Measurements from ENCODE around the gene RALGAPA1. TPM values are rescaled to one million over a fixed set of nuclear protein-coding genes. Genes with fewer than 3 reads are reported as not detected.

Gene RALGAPA1
- total RNA-seq, 6 donors from 2014 or later = 55.5 to 155 (median 61.1) TPM

DNA sequence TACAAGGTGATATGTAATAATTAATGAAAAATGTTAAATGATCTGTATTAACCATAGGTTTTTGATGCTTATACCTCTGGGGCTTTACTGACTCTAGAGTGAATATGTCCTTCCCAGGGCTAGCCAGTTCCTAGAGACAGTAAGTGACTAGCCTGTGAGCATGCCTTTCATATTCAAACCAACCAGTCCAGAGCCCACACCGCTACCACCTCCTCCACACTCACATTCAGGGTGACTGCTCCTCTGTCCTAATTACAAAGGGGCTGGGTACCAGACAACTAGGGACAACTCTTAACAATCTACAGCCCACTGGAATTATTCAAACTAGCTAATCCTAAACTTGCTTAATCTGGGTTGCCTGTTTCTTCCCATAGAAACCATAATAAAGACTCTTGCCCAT, 49.0 kb downstream of the RALGAPA1 start:
- TF ChIP-seq POLR2A (IDR thresholded peaks at IDR 0.05) (no peak), CTCF (IDR thresholded peaks at IDR 0.05) (no peak)
- H3K4me3 ChIP-seq = no peak overlapping the region
- H3K9me3 ChIP-seq = no peaks in the 10 kb centered on the region
- no peak overlapping the region for H3K27ac ChIP-seq
- no peaks in the 10 kb centered on the region for H3K27me3 ChIP-seq
- WGBS, 2 donors = 100% methylated on average over 1 of the region's 1 CpG
- peaks cover 0 to 50% (median 6%) of the 10 kb centered on the region in 4 donors for H3K36me3 ChIP-seq
- ATAC-seq (ENCODE audit: low FRiP score in 2 of 2) = no peak
- no peak for DNase-seq
- no peaks in the 10 kb centered on the region for H3K4me1 ChIP-seq

GRCh38 chr14:35758523-35759129, 50.5 kb downstream of the RALGAPA1 start:
- ATAC-seq (ENCODE audit: low FRiP score in 2 of 2) (no peak), DNase-seq (no peak)
- H3K4me1 ChIP-seq = no peaks in the 10 kb centered on the region
- H3K27ac ChIP-seq = no peak overlapping the region
- peaks cover 0 to 63% (median 6%) of the 10 kb centered on the region in 4 donors for H3K36me3 ChIP-seq
- H3K9me3 ChIP-seq = no peaks in the 10 kb centered on the region
- no peak for TF ChIP-seq POLR2AphosphoS5 (IDR thresholded peaks at IDR 0.05)
- no peak for TF ChIP-seq CTCF (IDR thresholded peaks at IDR 0.05)
- no peak for TF ChIP-seq EP300 (IDR thresholded peaks at IDR 0.05)
- TF ChIP-seq POLR2A (IDR thresholded peaks at IDR 0.05) = no peak
- 96 to 98% methylated on average over 3 of the region's 3 CpGs for WGBS, 2 donors
- H3K27me3 ChIP-seq = no peaks in the 10 kb centered on the region
- H3K4me3 ChIP-seq = no peak overlapping the region

GRCh38 chr14:35754671-35755070, 54.4 kb downstream of the RALGAPA1 start:
- ATAC-seq (ENCODE audit: low FRiP score in 2 of 2) (no peak), DNase-seq (no peak)
- H3K9me3 ChIP-seq = no peaks in the 10 kb centered on the region
- no peak overlapping the region for H3K4me3 ChIP-seq
- H3K36me3 ChIP-seq = peaks cover 0 to 78% (median 5%) of the 10 kb centered on the region in 4 donors
- no peak overlapping the region for H3K27ac ChIP-seq
- no peaks in the 10 kb centered on the region for H3K4me1 ChIP-seq
- TF ChIP-seq POLR2AphosphoS5 (IDR thresholded peaks at IDR 0.05) = no peak
- no peaks in the 10 kb centered on the region for H3K27me3 ChIP-seq

- no peaks in the 10 kb centered on the region for H3K9me3 ChIP-seq
- 85 to 93% methylated on average over 3 of the region's 3 CpGs for WGBS, 2 donors
- H3K27ac ChIP-seq = no peak overlapping the region
- H3K27me3 ChIP-seq = no peaks in the 10 kb centered on the region
- no peak overlapping the region for H3K4me3 ChIP-seq
- no peaks in the 10 kb centered on the region for H3K4me1 ChIP-seq
- ATAC-seq (ENCODE audit: low FRiP score in 2 of 2) (no peak), DNase-seq (no peak)
- H3K36me3 ChIP-seq = peaks cover 0 to 69% (median 5%) of the 10 kb centered on the region in 4 donors
- no peak for TF ChIP-seq CTCF (IDR thresholded peaks at IDR 0.05)
- TF ChIP-seq POLR2A (IDR thresholded peaks at IDR 0.05) = no peak
- TF ChIP-seq POLR2AphosphoS5 (IDR thresholded peaks at IDR 0.05) = no peak
- TF ChIP-seq EP300 (IDR thresholded peaks at IDR 0.05) = no peak
These were observed 56.7 kb downstream of the RALGAPA1 start for GRCh38 chr14:35752380-35752779.

DNA sequence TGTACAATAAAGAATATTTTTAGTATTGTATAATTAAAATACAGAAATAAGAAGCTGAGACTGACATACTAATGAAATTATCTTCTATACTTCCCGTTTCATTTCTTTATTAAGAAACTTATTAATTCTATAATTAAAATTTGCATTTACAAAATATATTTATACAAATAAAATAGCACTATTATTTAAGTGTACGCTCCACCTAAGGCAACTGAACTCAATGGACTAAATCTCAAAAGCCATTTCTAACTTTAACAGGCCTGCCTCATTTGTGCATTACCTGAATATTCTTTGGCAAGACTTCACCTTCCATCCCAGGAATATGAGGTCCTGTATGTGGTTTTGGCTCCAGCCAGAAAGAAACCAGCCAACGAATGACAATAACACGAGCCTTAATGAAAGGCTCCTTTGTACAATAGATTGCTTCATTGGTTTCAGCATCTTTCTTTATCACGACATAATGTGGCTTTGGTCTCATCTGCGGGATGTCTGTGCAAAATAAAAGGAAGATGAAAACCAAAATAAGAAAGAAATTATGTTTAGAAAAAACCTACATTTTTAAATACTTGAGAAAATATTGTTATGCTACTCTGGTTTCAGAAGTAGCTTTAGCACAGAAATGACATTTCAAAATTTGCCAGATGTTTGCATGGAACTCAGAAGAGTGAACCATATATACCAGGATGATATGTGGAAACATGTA, 58.7 kb downstream of the RALGAPA1 start:
- no peak for ATAC-seq (ENCODE audit: low FRiP score in 2 of 2)
- TF ChIP-seq CTCF (IDR thresholded peaks at IDR 0.05) (no peak), EP300 (IDR thresholded peaks at IDR 0.05) (no peak), POLR2AphosphoS5 (IDR thresholded peaks at IDR 0.05) (no peak), POLR2A (IDR thresholded peaks at IDR 0.05) (no peak)
- WGBS, 2 donors = 93 to 95% methylated on average over 6 of the region's 6 CpGs
- H3K4me3 ChIP-seq = no peak overlapping the region
- no peaks in the 10 kb centered on the region for H3K4me1 ChIP-seq
- H3K27ac ChIP-seq = no peak overlapping the region
- DNase-seq = no peak
- H3K9me3 ChIP-seq = no peaks in the 10 kb centered on the region
- peaks cover 2 to 60% (median 6%) of the 10 kb centered on the region in 4 donors for H3K36me3 ChIP-seq
- no peaks in the 10 kb centered on the region for H3K27me3 ChIP-seq

Measured in upper lobe of left lung (tissue), 6 donors.